IMR-90 (cell line): Measurements from ENCODE around the gene ABHD10. TPM values are rescaled to one million over a fixed set of nuclear protein-coding genes. Genes with fewer than 3 reads are reported as not detected.

Experiments used
- ATAC-seq: fragments of 200-7000 bp; cut with Tn5 transposase; 2 replicates; pipeline ENCODE4 v1.9.1; 2020; ENCODE audit warnings: low read depth, mild to moderate bottlenecking, moderate library complexity
- BruUV-seq: library from RNA; stranded (reverse); fragments of 400-500 nt; replicated peaks from 2 replicates; lab custom pipeline; 2021; lab: Mats Ljungman, UMichigan
- CTCF ChIA-PET: fragments of 300-600 bp; formaldehyde crosslinking; extraction: SDS; loops from one replicate; lab custom pipeline; 2021; ENCODE audit warnings: antibody characterized with exemption; lab: Yijun Ruan, JAX
- POLR2A ChIA-PET: fragments of 300-600 bp; sonication (Branson Sonifier 250); formaldehyde crosslinking; loops from one replicate; lab custom pipeline; 2022; ENCODE audit warnings: antibody characterized with exemption; ENCODE audit not compliant: unreplicated experiment; lab: Charles Lee
- DNase-seq: peaks from one replicate; pipeline ENCODE4 v3.0.0; 2013
- H2AFZ ChIP-seq: replicated peaks from 2 replicates; pipeline ENCODE3; 2013; ENCODE audit warnings: low read length, mild to moderate bottlenecking; ENCODE audit not compliant: poor library complexity
- H2AK5ac ChIP-seq: 2 replicates; pipeline ENCODE4 v1.6.1; 2013; ENCODE audit warnings: low read depth, low read length, inconsistent platforms
- H2AK9ac ChIP-seq: replicated peaks from 2 replicates; pipeline ENCODE3; 2013; ENCODE audit warnings: mild to moderate bottlenecking, low read depth, low read length, moderate library complexity; ENCODE audit not compliant: poor library complexity
- H2BK120ac ChIP-seq: 2 replicates; pipeline ENCODE4 v1.6.1; 2013; ENCODE audit warnings: low read depth, low read length, inconsistent platforms
- H2BK15ac ChIP-seq: 3 replicates; pipeline ENCODE4 v1.6.1; 2013; ENCODE audit warnings: low read depth, low read length, inconsistent platforms
- H2BK20ac ChIP-seq: 2 replicates; pipeline ENCODE4 v1.6.1; 2013; ENCODE audit warnings: low read depth, mild to moderate bottlenecking, inconsistent platforms, low read length, moderate library complexity
- H2BK5ac ChIP-seq: 2 replicates; pipeline ENCODE4 v1.6.1; 2013; ENCODE audit warnings: mild to moderate bottlenecking, low read depth, low read length, inconsistent platforms; ENCODE audit not compliant: poor library complexity, severe bottlenecking
- H3K14ac ChIP-seq: replicated peaks from 2 replicates; pipeline ENCODE4 v1.6.1; 2013; ENCODE audit warnings: low read depth, low read length, inconsistent platforms
- H3K18ac ChIP-seq: 2 replicates; pipeline ENCODE4 v1.6.1; 2013; ENCODE audit warnings: low read depth, low read length, control low read depth
- H3K23ac ChIP-seq: 2 replicates; pipeline ENCODE4 v1.6.1; 2013; ENCODE audit warnings: low read depth, low read length, inconsistent platforms
- H3K27ac ChIP-seq: 2 replicates; pipeline ENCODE4 v1.5.1; 2013; ENCODE audit warnings: mild to moderate bottlenecking, control low read depth, low read length; ENCODE audit not compliant: insufficient read depth
- H3K27me3 ChIP-seq: 2 replicates; pipeline ENCODE4 v1.6.1; 2013; ENCODE audit warnings: low read length; ENCODE audit not compliant: control insufficient read depth, insufficient read depth
- H3K36me3 ChIP-seq: 2 replicates; pipeline ENCODE4 v1.6.1; 2013; ENCODE audit warnings: low read length, mixed read lengths; ENCODE audit not compliant: control insufficient read depth, insufficient read depth
- H3K4ac ChIP-seq: 2 replicates; pipeline ENCODE4 v1.6.1; 2013; ENCODE audit warnings: low read depth, low read length, inconsistent platforms
- H3K4me1 ChIP-seq: 2 replicates; pipeline ENCODE4 v1.6.1; 2013; ENCODE audit warnings: low read length, mixed read lengths; ENCODE audit not compliant: control insufficient read depth, insufficient read depth
- H3K4me2 ChIP-seq: 2 replicates; pipeline ENCODE4 v1.6.1; 2013; ENCODE audit warnings: low read depth, mild to moderate bottlenecking, control low read depth, low read length, moderate library complexity
- H3K4me3 ChIP-seq: 2 replicates; pipeline ENCODE4 v1.5.1; 2013; ENCODE audit warnings: low read depth, mild to moderate bottlenecking, control low read depth, low read length, moderate library complexity; ENCODE audit not compliant: insufficient read depth
- H3K56ac ChIP-seq: 2 replicates; pipeline ENCODE4 v1.6.1; 2013; ENCODE audit warnings: low read length, inconsistent platforms; ENCODE audit not compliant: insufficient read depth; ENCODE audit errors: extremely low read depth
- H3K79me1 ChIP-seq, 2 experiments: 2 replicates each; pipeline ENCODE4 v1.6.1; 2013; ENCODE audit warnings: low read length in 2 of 2, inconsistent platforms in 1 of 2, low read depth in 1 of 2
- H3K9ac ChIP-seq: 2 replicates; pipeline ENCODE4 v1.6.1; 2013; ENCODE audit warnings: low read depth, low read length, control low read depth
- H3K9me1 ChIP-seq: 2 replicates; pipeline ENCODE4 v1.6.1; 2013; ENCODE audit warnings: low read length, inconsistent platforms; ENCODE audit not compliant: insufficient read depth
- H3K9me3 ChIP-seq: 2 replicates; pipeline ENCODE4 v1.6.1; 2013; ENCODE audit warnings: low read length; ENCODE audit not compliant: control insufficient read depth, insufficient read depth
- H4K20me1 ChIP-seq: 2 replicates; pipeline ENCODE4 v1.6.1; 2013; ENCODE audit warnings: low read length, inconsistent platforms; ENCODE audit not compliant: insufficient read depth
- H4K5ac ChIP-seq: 2 replicates; pipeline ENCODE4 v1.6.1; 2013; ENCODE audit warnings: mild to moderate bottlenecking, low read depth, low read length, control low read depth
- H4K8ac ChIP-seq, 2 experiments: 2 replicates each; pipeline ENCODE4 v1.6.1; 2013; ENCODE audit warnings: low read depth in 2 of 2, low read length in 2 of 2, control low read depth in 1 of 2, inconsistent platforms in 1 of 2
- H4K91ac ChIP-seq: 2 replicates; pipeline ENCODE4 v1.6.1; 2013; ENCODE audit warnings: low read depth, low read length, inconsistent platforms; ENCODE audit not compliant: insufficient read depth
- MAFK ChIP-seq: IDR thresholded peaks from 2 replicates; pipeline ENCODE4 v1.6.1; 2012; ENCODE audit warnings: low read depth, low read length, improper control_type of control experiment
- USF2 ChIP-seq: fragments of 150-350 bp; IDR thresholded peaks from 2 replicates; pipeline ENCODE4 v1.6.1; 2017; ENCODE audit warnings: mild to moderate bottlenecking, antibody characterized with exemption, low read length, low read depth
- WGBS, 2 experiments: methylation state at CpG; one replicate each; pipeline versions ENCODE4 v1.1.5 to v1.1.7; 2013; ENCODE audit warnings: missing lambda C conversion rate in 2 of 2; ENCODE audit not compliant: insufficient read length in 1 of 2; ENCODE audit errors: extremely low coverage in 2 of 2; 5-methylcytosine and 5-hydroxymethylcytosine counted together
- dilution Hi-C: fragments of 300-500 bp; cut with HindIII; formaldehyde crosslinking; loops from one replicate; pipeline ENCODE4 v1.14.3; 2018; ENCODE audit warnings: low sequenced_read_pairs; ENCODE audit not compliant: unreplicated experiment
- in situ Hi-C: fragments of 300-500 bp; cut with MboI; formaldehyde crosslinking; loops from 3 replicates; pipeline ENCODE4 v1.14.3; 2019; ENCODE audit warnings: low sequenced_read_pairs, inconsistent platforms, mixed read lengths
- intact Hi-C: fragments of 100-400 bp; cut with micrococcal nuclease; formaldehyde crosslinking; loops from 2 replicates; pipeline ENCODE4 v1.10.0; 2022
- polyA plus RNA-seq, 3 experiments: library from polyadenylated mRNA; depleted of rRNA; stranded (reverse); fragments of >200 nt; gene quantifications; 2 replicates each; pipeline ENCODE4 v1.2.3, GENCODE V29; 2012; ENCODE audit warnings: low replicate concordance in 1 of 3
- total RNA-seq: library from RNA; depleted of rRNA; stranded (reverse); fragments of >200 nt; gene quantifications from 2 replicates; pipeline ENCODE4 v1.2.3, GENCODE V29; 2012

ABHD10 gene
- total and polyA plus RNA-seq, 2 of the 4 experiments (the other 2 are of a cell fraction), result 24.7 to 57.2 TPM

GRCh38 chr3:111954228-111954990 lies 24.4 kb upstream of the ABHD10 start:
- no peak overlapping the region for H4K8ac ChIP-seq
- POLR2A ChIA-PET, result no interaction called here
- H2AK5ac ChIP-seq, result no peak overlapping the region
- H3K79me1 ChIP-seq, result no peaks in the 10 kb centered on the region
- no peak overlapping the region; the same call in 1 of the 2 replicates for H4K5ac ChIP-seq
- in situ Hi-C loops, result loop anchor here (25.0 kb wide), 1 partner anchor 367 kb away; the partner anchor contains the start of gene ZBED2
- H3K4me2 ChIP-seq, result no peak overlapping the region
- ATAC-seq, result no peak; the same call in 1 of the 2 replicates
- H3K18ac ChIP-seq, result peak overlapping the region; percentile 58; the same call in 1 of the 2 replicates
- H3K9ac ChIP-seq, result no peak overlapping the region
- no peak overlapping the region for H3K56ac ChIP-seq
- no peak overlapping the region for H3K4me3 ChIP-seq
- H3K23ac ChIP-seq, result no peak overlapping the region
- H3K4me1 ChIP-seq, result no peaks in the 10 kb centered on the region
- H3K14ac ChIP-seq, result no peak overlapping the region
- H3K4ac ChIP-seq, result no peak overlapping the region
- no peak overlapping the region for H3K27ac ChIP-seq
- peaks cover 5% of the 10 kb centered on the region; the same call in 1 of the 2 replicates for H3K9me1 ChIP-seq
- H2AFZ ChIP-seq, result no peak overlapping the region
- dilution Hi-C loops, result loop anchor here (25.0 kb wide), 1 partner anchor 242 kb away; no protein-coding TSS in a partner anchor
- BruUV-seq, result no TSS peak
- CTCF ChIA-PET, result interaction anchor here (0.9 to 1.7 kb wide), 2 partner anchors 11 to 37 kb away, joined by 3 to 4 read pairs; no protein-coding TSS in a partner anchor
- H3K9me3 ChIP-seq, result no peaks in the 10 kb centered on the region
- H3K27me3 ChIP-seq, result no peaks in the 10 kb centered on the region
- intact Hi-C loops, result no loop called here
- H4K91ac ChIP-seq, result no peak overlapping the region
- H2BK120ac ChIP-seq, result no peak overlapping the region
- H3K36me3 ChIP-seq, result peaks cover 12% of the 10 kb centered on the region
- H2AK9ac ChIP-seq, result no peak overlapping the region
- H2BK15ac ChIP-seq, result no peak overlapping the region
- H4K20me1 ChIP-seq, result no peaks in the 10 kb centered on the region
- no peak overlapping the region for H2BK5ac ChIP-seq
- no CpG with 5 or more reads among the region's 6 CpGs for WGBS, 2 experiments
- no peak overlapping the region for H2BK20ac ChIP-seq
- peak; percentile 11 for DNase-seq
- peak; percentile 87 for TF ChIP-seq MAFK
- no peak for TF ChIP-seq USF2
